CD4-positive, alpha-beta T cell treated with Interleukin-12 subunit alpha and Interleukin-12 subunit beta, for 1 hour (primary cell): ENCODE measurements around the gene TMTC2.

Experiments
- DNase-seq: peaks from one replicate; pipeline ENCODE4 v3.0.0-alpha.2; 2020

TMTC2 gene

GRCh38 chr12:82686168-82687020 lies at the start of gene TMTC2:
TMTC2 (plus strand) TSS chr12:82686906.
- peak; percentile 92 for DNase-seq

GRCh38 chr12:82638324-82638723 lies 48.4 kb upstream of the TMTC2 start:
- DNase-seq, result no peak

- no peak for DNase-seq
Observed at GRCh38 chr12:82644896-82645295, 41.8 kb upstream of the TMTC2 start.

GRCh38 chr12:82645414-82645813 lies 41.3 kb upstream of the TMTC2 start:
- DNase-seq, result no peak

DNA sequence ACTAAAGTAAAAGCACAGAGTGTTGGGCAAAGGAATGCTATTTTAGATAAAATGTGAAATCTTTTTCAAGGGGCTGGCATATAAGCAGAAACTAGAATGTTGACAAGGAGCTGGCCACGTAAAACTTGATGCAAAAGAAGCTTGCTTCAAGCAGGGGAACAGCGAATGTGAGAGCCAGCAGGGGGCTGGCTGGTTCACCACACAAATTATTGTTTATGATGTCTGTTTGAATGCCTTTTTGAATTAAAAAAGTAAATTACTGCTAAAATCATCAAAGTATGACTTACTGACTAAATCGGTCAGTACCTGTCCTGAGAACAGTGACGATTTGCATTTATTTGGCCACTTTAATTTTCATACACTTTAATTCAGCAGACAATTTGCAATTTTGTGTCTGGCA lies 38.9 kb upstream of the TMTC2 start:
- no peak for DNase-seq

GRCh38 chr12:82648259-82648909 lies 38.3 kb upstream of the TMTC2 start:
- DNase-seq, result no peak

- DNase-seq, result peak; percentile 21
Observed at GRCh38 chr12:82650627-82651337, 35.9 kb upstream of the TMTC2 start.

- DNase-seq, result no peak
Observed at GRCh38 chr12:82651489-82651888, 35.2 kb upstream of the TMTC2 start.

DNA sequence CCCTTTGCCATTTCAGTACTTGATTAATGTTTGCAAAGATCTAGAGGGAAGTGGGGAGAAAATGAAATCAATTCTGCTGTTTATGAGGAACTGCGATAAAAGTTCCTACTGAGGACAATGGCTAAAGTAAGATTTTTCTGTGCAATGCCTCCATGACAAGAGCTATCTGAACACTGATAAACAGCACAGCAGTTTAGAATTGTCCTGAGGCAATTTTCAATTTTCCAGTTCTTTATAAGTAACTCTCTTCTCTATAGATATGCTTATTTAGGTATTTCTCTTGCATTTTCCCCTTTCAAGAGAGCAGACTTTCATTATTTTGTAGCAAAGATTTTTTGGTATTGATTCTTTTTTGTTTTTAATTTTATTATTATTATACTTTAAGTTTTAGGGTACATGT lies 34.6 kb upstream of the TMTC2 start:
- DNase-seq, result no peak

GRCh38 chr12:82655751-82656150 lies 31.0 kb upstream of the TMTC2 start:
- no peak for DNase-seq

DNA sequence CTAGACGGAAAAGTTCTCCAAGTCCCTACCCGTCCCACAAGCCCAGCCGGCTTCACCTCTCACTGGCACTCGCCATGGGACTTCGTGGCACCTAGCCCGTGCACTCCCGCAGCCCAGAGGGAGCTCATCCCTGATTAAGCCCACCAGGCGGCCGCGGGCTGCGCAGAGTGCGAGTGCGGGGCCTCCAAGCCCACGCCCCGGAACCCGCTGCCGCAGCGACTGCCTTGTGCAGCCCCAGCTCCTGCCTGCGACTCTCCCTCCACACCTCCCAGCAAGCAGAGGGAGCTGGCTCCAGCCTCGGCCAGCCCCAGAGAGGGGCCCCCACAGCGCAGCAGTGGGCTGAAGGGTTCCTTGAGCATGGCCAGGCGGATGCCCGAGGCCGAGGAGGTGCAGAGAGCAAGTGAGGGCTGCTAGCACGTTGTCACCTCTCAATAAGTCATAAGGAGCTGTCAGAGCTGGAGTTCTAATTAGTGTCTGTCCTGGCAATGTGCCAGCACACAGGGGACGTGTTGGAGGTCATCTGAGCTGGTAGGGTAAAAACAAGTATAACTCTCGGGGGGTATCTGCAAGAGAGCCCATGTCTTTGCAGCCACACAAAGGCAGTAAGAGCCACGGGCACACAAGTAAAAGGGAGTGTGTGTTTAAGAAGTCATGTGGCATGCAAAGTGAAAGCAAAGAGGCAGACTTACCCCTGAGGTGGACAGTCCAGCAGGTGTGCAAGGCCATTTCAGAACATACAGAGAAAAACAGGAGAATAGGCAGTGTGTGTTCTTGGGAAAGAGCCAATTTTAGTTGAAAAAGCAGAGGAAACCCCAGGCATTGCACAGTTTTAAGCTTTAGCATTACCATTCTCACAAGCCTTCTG lies 27.1 kb upstream of the TMTC2 start:
- DNase-seq, result no peak

DNA sequence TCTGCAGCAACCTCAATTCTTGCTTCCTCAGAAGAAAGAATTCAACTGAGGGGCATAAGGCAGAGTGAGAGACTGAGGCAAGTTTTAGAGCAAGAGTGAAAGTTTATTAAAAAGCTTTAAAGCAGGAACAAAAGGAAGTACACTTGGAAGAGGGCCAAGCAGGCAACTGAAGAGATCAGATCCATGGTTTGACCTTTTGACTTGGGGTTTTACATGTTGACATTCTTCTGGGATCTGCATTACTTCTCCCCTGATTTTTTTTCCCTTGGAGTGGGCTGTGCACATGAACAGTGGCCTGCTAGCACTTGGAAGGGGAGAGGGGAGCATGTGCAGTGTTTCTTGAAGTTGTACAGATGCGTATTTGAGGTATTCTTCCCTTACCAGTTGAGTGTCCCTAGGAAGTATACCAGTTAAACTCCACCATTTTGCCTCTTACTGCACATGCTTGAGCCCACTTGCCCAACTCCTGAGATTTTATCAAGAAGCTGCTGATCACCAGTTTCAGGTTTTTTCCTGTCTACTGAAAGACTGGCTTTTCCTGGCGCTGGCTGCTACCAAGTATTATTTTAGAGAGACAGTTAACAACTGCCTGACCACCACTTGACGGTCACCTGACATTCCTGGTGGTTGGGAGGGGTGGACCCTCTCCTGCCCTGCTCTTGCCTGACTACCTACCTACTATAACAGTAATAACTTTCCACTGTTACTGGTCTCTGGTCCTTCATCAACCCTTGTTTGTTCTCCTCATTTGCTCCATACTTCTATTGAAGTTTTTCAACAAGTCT lies 26.0 kb upstream of the TMTC2 start:
- no peak for DNase-seq

DNA sequence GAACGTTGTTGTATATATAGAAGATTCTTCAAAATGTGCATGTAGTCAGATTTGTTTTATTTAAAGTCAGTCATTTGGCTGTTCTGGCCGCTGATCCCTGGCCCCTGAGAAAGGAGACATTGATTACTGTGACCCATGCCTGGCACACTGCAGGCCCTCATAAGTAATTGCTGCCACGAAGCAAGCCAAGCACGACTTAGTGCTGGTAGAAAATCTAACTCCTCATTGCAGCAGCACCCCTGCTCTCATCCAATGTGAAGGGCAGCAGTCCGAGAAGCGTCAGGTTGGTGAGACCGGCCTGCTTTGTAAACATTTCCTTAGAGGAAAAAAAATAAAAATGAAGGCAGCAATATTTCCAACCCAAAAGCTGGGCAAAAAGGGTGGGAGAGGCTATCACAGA lies 22.8 kb upstream of the TMTC2 start:
- no peak for DNase-seq

DNA sequence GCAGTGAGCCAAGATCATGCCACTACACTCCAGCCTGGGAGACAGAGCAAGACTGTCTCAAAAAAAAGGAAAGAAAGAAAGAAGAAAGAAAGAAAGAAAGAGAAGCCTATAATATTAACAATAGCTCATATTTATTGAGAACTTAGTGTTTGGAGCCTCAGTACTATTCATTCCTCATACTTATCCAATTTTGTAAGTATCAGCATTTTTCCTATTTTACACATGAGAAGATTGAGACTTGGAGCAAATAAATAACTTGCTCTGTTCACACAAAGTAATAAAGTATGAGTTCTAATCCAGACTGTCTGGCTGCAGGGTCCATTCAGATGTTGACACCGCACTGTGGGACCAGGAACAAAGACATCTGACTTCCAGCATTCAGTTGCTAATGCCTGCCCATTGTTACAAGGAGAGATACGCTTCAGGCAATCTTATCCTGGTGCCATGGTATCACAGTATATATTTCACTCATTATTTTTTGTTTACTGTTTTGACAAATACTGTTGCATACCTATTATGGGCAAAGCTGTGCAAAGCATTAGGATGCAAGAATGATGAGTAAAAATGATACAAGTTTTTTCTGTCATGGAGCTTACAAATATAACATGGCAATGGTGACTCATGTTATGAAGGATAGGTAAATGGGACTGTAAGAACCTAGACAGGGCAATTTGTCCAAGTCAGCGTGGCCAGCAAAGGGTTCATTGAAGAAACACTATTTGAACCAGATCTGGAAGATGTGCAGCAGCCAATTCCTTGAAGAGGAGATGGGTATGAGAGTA lies 21.4 kb upstream of the TMTC2 start:
- no peak for DNase-seq

DNA sequence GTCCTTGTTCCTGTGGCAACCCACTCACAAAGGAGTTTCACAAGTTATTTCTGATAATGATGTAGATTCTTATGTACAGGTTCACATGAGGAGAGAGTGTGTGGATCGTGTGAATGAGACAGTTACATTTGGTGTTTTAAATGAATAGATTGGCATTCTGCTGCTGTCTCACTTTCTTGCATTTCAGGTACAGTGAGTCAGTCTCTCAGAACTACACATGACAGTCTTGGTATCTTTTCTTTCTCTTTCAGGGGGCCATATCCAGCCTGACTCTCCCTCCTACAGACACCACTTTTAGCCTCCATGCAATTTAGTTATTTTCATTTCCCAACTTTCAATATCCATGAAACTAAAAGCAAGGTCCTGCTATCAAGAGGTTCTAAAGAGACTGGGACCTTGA lies 19.9 kb upstream of the TMTC2 start:
- no peak for DNase-seq

DNA sequence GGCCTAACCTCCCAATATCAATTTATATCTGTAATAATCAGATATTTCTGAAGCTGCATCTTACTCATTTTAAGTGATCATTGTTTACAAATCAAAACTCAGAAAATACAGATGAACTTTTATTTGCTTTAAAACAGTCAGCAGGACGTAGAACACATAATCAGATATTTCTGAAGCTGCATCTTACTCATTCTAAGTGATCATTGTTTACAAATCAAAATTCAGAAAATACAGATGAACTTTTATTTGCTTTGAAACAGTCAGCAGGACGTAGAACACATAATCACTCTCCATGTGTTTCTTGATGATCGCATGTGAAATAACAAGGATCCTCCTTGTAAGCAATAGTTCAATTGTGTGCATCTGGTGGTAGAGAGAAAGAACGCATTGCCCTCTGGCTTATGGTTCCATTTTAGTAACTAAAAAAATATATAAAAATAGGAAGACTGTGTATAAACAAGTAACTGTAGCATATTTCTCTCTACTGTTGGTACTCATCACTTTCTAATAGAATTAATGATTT lies 15.0 kb upstream of the TMTC2 start:
- DNase-seq, result no peak

GRCh38 chr12:82672811-82673495 lies 13.8 kb upstream of the TMTC2 start:
- no peak for DNase-seq

DNA sequence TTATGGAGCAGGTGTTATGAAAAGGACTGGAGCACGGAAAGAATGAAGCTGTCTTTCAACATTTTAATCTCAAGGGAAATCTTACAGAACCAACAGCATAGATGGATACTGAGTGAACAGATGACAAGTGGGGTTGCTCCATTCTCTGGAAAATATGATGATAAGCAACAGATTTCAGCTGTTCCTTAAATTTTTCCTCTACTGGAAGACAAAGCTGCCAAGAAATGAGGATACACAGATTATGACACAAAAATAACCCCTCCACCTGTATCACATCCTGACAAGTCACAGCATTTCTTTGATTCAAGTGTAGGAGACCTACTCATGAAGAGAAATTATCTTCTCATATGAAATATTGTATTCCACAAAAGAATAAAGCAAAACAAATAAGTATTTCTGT lies 13.0 kb upstream of the TMTC2 start:
- DNase-seq, result no peak

DNA sequence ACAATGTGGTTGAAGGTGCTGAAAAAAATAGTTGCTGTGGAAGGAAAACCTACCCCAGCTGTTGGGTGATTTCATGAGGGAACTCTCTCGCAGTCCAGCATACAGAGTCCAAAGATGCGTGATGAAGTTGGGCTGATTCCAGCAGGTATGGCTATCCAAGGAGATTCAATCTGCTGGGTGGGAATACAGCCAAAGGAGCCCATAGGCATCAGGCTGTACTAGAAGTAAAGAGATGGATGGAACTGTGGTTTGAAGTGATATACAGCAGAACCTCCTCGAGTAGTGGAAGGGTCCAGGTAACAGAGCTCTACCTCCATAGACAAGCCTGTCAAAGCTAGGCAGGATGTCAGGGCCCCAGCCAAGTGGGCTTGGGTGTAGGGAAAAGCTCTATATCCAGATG lies 11.5 kb upstream of the TMTC2 start:
- DNase-seq, result no peak

DNA sequence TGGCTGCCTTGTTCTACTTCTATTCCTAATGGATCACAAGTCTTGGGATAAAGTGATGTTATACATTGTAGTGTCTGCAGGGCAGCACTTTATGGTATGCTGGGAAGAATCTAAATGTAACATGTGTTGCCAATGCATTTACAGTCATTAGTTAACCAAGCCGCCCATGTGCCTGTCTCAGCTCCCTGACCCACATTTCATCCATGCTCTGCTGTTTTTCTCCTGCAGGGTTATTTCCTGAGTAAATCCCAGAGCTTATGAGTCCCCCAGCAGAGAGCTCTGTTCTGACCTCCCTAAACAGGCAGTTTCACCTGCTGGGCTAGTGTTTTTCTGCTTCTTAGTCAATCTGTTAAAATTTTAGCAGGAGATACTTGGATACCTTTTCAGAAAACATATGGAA lies 4.4 kb upstream of the TMTC2 start:
- no peak for DNase-seq
